Colonic mucosa (tissue), 4 donors: Measurements from ENCODE around the gene COMT. TPM values are rescaled to one million over a fixed set of nuclear protein-coding genes. Genes with fewer than 3 reads are reported as not detected.

Experiments
- DNase-seq: peaks from one replicate; pipeline ENCODE4 v3.0.0-alpha.2; 2020
- H3K27ac ChIP-seq: fragments of 200-600 bp; one replicate; pipeline ENCODE4 v1.8.0; 2021
- H3K27me3 ChIP-seq: fragments of 200-600 bp; one replicate; pipeline ENCODE4 v1.8.0; 2021
- H3K36me3 ChIP-seq: fragments of 200-600 bp; one replicate; pipeline ENCODE4 v1.8.0; 2021
- H3K4me1 ChIP-seq: fragments of 200-600 bp; one replicate; pipeline ENCODE4 v1.8.0; 2021; ENCODE audit warnings: mild to moderate bottlenecking
- H3K4me3 ChIP-seq: fragments of 200-600 bp; one replicate; pipeline ENCODE4 v1.8.0; 2021
- H3K9ac ChIP-seq, 2 donors: one replicate each; pipeline ENCODE4 v1.7.0; 2013; ENCODE audit warnings: control low read depth in 2 of 2, low read depth in 2 of 2, low read length in 2 of 2
- H3K9me3 ChIP-seq: fragments of 200-600 bp; one replicate; pipeline ENCODE4 v1.8.0; 2021
- intact Hi-C: fragments of 100-400 bp; cut with DNase I; formaldehyde crosslinking; loops from one replicate; pipeline ENCODE4 v1.14.1; 2022
- total RNA-seq, 2 donors: library from RNA; stranded (reverse); fragmentation: NEBNext Ultra II Directional in 1 of 2; extraction: Animal tissue kit (Norgen Biotek cat#: 25700) in 1 of 2; gene quantifications; one replicate each; pipeline ENCODE4 v1.2.1, GENCODE V29; 2021
- TF ChIP-seq, protein P1 (sequence below): fragments of 200-600 bp; IDR thresholded peaks from one replicate; pipeline ENCODE4 v1.8.0; 2022; ENCODE audit warnings: antibody characterized with exemption, mild to moderate bottlenecking
- donor health status: healthy.
- donor health status: DM: no; HTN: no; CAD: no.
- donor health status: DM: no; HTN: no; CAD: no.

COMT gene
- total RNA-seq, 2 donors from 2014 or later = 70.0 to 125 TPM

DNA sequence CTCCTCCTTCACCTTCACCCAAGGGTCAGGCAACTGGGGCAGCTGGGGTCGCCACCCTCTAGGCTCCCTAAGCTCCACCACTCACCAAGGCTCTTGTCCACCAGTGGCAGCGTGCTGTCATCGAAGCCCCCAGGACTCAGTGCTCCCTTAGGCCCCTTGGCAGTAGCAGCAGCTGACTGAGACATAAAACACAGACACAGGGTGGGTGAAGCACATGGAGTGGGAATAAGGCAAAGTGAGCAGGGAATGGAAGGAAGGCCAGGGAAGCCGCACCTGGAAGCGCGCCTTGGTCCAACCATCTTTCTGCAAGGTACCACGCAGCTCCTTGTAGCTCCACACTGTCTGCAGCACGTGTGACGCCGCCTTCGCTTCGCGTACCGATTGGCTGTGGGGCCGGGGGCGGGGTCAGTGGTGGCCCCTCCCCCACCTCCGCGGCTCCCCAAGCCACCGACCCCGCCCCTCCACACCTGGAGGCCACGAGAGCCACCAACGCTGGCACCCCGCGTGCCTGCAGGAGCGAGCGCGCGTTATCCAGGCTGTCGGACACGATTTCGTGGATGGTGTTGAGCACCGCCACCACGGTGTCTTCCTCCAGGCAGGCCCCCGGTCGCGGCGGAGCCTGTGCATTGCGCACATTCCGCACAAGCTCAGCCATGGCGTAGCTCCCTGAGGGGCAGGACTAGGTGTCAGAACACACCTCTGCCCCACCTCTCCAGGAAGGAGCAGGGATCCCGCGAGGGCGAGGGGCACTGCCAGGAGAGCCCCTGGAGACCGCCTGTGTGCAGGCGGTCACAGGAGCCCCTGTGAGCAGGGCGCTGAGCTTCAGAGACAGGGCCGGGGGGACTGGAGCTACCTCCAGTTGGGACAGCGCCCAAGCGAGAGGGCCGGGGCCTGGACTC is 31.3 kb downstream of the COMT start:
- H3K27ac ChIP-seq = no peak overlapping the region
- H3K9me3 ChIP-seq = no peaks in the 10 kb centered on the region
- intact Hi-C loops = loop anchor here (10.0 kb wide), 1 partner anchor 292 kb away; the partner anchor contains the start of gene RTN4R
- H3K4me3 ChIP-seq = no peak overlapping the region
- H3K4me1 ChIP-seq = no peaks in the 10 kb centered on the region
- DNase-seq = no peak
- TF ChIP-seq, protein P1, sequence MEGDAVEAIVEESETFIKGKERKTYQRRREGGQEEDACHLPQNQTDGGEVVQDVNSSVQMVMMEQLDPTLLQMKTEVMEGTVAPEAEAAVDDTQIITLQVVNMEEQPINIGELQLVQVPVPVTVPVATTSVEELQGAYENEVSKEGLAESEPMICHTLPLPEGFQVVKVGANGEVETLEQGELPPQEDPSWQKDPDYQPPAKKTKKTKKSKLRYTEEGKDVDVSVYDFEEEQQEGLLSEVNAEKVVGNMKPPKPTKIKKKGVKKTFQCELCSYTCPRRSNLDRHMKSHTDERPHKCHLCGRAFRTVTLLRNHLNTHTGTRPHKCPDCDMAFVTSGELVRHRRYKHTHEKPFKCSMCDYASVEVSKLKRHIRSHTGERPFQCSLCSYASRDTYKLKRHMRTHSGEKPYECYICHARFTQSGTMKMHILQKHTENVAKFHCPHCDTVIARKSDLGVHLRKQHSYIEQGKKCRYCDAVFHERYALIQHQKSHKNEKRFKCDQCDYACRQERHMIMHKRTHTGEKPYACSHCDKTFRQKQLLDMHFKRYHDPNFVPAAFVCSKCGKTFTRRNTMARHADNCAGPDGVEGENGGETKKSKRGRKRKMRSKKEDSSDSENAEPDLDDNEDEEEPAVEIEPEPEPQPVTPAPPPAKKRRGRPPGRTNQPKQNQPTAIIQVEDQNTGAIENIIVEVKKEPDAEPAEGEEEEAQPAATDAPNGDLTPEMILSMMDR = no peak
- no peaks in the 10 kb centered on the region for H3K27me3 ChIP-seq
- H3K36me3 ChIP-seq = no peaks in the 10 kb centered on the region
- H3K9ac ChIP-seq = no peak overlapping the region

DNA sequence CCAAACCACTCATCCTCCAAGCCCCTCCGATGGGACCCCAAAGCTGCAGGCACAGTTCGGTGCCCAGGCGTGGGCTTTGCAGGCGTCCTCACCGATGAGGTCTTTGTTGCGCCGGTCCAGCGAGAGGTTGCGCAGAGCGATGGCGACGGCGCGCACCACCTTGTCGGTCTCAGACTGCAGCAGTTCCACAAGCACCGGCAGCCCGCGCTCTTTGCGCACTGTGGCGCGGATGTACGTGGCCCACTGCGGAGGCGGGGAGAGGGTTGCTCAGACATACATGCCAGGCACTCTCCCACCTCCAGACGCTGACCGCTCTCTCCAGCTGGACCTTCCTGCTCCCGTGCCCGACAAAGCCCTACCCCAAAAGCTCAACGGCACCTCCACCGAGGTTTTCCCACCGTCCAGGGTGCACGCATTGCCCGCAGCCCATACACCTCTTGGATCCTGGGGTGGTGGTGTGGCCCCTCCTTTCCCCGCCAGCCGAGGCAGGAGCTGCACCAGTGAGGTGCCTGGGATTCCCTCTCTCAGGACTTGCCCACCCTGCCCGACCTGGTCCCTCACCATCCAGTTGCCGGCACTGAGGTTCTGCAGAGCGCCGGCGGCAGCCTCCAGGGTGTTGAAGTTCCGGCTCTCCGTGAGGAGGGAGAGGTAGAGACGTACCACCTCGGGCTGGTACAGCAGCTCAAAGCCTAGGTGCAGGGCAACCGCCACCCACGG is 32.1 kb downstream of the COMT start:
- Histone ChIP-seq H3K9ac (no peak overlapping the region), H3K4me1 (no peaks in the 10 kb centered on the region), H3K9me3 (no peaks in the 10 kb centered on the region), H3K27me3 (no peaks in the 10 kb centered on the region), H3K4me3 (no peak overlapping the region), H3K27ac (no peak overlapping the region), H3K36me3 (no peaks in the 10 kb centered on the region)
- intact Hi-C loops = loop anchor here (10.0 kb wide), 1 partner anchor 291 kb away; the partner anchor contains the start of gene RTN4R
- TF ChIP-seq, protein P1 = no peak
- no peak for DNase-seq

DNA sequence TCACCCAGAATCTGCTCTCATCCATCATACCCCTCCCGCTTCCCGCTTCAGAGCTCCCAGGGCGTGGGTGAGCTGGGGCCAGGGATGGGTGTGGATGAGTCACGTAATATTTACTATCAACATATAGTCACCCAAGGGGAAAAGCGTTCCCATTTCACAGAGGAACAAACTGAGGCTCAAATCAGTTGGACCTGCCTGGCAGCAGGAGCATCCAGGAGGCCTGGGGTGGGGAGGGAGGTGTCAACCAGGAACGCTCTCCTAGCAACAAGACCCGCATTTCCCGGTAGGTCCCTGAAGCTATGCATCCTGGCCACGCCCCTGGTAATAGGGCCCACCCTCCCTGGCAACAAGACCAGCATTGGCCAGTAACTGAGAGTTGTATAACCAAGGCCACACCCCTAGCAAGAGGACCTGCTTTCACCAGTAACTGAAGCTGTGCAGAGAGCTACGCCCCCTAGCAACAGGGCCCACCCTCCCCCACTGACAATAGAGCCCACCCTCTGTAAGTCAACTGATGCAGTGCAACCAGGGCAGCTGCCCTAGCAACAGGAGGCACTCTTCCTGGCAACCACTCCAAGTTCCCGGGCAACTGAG is 32.8 kb downstream of the COMT start:
- Histone ChIP-seq H3K27me3 (no peaks in the 10 kb centered on the region), H3K4me3 (no peak overlapping the region), H3K9ac (no peak overlapping the region), H3K36me3 (no peaks in the 10 kb centered on the region), H3K4me1 (no peaks in the 10 kb centered on the region), H3K9me3 (no peaks in the 10 kb centered on the region), H3K27ac (no peak overlapping the region)
- DNase-seq = peak; percentile 70
- intact Hi-C loops = loop anchor here (10.0 kb wide), 1 partner anchor 290 kb away; the partner anchor contains the start of gene RTN4R
- TF ChIP-seq, protein P1 = no peak

DNA sequence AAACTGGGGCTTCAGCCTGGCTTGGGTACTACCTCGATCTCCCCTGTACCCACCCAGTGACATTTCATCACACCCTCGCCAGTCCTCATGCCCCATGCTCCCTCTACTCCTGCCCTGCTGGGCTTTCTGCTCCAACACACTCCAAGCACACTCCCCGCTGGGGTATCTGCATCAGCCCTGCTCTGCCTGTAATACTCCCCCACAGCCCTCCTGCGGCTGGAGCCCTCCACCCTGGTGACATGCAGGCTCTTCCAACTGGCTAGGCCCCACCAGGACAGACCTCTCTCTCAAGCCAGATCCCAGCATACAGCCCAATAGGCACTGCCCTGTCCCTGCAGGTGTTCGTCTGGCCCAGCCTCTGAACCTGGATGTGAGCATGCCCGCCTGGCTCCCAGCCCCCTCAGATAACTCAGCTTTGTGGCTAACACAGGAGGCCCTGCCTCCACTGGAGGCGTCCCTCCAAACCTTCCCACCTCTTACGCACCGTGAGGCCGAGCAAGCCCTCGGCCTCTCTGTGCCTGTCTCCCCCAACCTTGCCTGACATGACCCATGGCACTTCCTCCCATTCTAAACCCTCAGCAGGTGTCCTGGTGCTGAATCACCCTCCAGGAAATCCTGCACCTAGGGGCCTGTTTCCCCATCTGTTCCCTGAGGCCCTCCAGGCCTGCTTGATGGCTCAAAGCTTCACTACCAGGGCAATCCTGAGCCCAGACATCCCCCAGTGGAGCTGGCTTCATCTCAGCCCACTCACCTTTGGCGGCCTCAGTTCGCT is 33.5 kb downstream of the COMT start:
- DNase-seq = no peak
- intact Hi-C loops = loop anchor here (10.0 kb wide), 1 partner anchor 290 kb away; the partner anchor contains the start of gene RTN4R
- H3K9ac ChIP-seq = no peak overlapping the region
- H3K36me3 ChIP-seq = no peaks in the 10 kb centered on the region
- TF ChIP-seq, protein P1 = no peak
- no peak overlapping the region for H3K4me3 ChIP-seq
- H3K27ac ChIP-seq = no peak overlapping the region
- H3K4me1 ChIP-seq = no peaks in the 10 kb centered on the region
- no peaks in the 10 kb centered on the region for H3K9me3 ChIP-seq
- H3K27me3 ChIP-seq = no peaks in the 10 kb centered on the region

DNA sequence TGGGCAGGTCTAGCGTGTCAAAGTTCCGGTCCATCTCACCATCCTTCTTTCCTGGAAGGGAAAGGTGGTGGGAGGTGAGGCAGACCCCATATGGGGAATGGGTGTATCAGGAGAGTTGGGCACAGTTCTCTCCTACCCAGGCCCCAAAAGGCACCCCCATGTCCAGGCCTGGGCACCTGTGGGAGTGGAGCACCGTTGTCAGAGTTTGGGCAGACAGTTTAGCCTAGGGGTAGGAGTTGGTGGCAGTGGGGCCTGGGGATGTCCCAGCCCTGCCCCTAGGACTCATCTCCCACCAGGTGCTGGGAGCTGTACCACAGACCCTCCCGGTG is 34.1 kb downstream of the COMT start:
- Histone ChIP-seq H3K27ac (no peak overlapping the region), H3K4me3 (no peak overlapping the region), H3K36me3 (no peaks in the 10 kb centered on the region), H3K9ac (no peak overlapping the region), H3K9me3 (no peaks in the 10 kb centered on the region), H3K4me1 (no peaks in the 10 kb centered on the region), H3K27me3 (no peaks in the 10 kb centered on the region)
- TF ChIP-seq, protein P1 = no peak
- DNase-seq = no peak
- intact Hi-C loops = loop anchor here (10.0 kb wide), 1 partner anchor 289 kb away; the partner anchor contains the start of gene RTN4R
